B cell (primary cell): Measurements from ENCODE around the gene FBH1. TPM values are rescaled to one million over a fixed set of nuclear protein-coding genes. Genes with fewer than 3 reads are reported as not detected.

ENCODE experiments used
- ATAC-seq: fragments of 200-7000 bp; cut with Tn5 transposase; one replicate; pipeline ENCODE4 v1.10.0; 2021; ENCODE audit warnings: low read depth, mild to moderate bottlenecking, moderate number of reproducible peaks, moderate library complexity
- CTCF ChIA-PET: fragments of 350-600 bp; sonication (Branson Sonifier 250); formaldehyde crosslinking; loops from one replicate; lab custom pipeline; 2021; ENCODE audit warnings: antibody characterized with exemption, inconsistent platforms; lab: Charles Lee
- POLR2A ChIA-PET: fragments of 350-600 bp; sonication (Branson Sonifier 250); formaldehyde crosslinking; loops from one replicate; lab custom pipeline; 2021; ENCODE audit warnings: antibody characterized with exemption; lab: Charles Lee
- DNase-seq: peaks from one replicate; pipeline ENCODE4 v3.0.0; 2013
- H2AFZ ChIP-seq: 2 replicates; pipeline ENCODE4 v1.6.1; 2012; ENCODE audit warnings: mild to moderate bottlenecking, low read depth, low read length; ENCODE audit not compliant: insufficient read depth, poor library complexity, severe bottlenecking
- H3K27ac ChIP-seq, 2 donors: 1 replicate in 1 of 2; 2 replicates in 1 of 2; pipeline ENCODE4 v1.5.1; 2012 to 2013; ENCODE audit warnings: low read length in 2 of 2, mild to moderate bottlenecking in 2 of 2, moderate library complexity in 1 of 2
- H3K27me3 ChIP-seq, 4 experiments: fragments of 200-600 bp in 1 of 4; sonication (generic) in 1 of 4; replicated peaks in 1 of 4; 1 replicate in 2 of 4; 2 replicates in 2 of 4; pipeline versions ENCODE4 v1.6.1 to v1.7.0; 2013 to 2016; ENCODE audit warnings: low read length in 3 of 4, mild to moderate bottlenecking in 2 of 4, mixed read lengths in 1 of 4, moderate library complexity in 1 of 4; ENCODE audit not compliant: insufficient read depth in 4 of 4, control insufficient read depth in 3 of 4; ENCODE audit errors: control extremely low read depth in 1 of 4
- H3K36me3 ChIP-seq, 2 experiments: replicated peaks in 1 of 2; 1 replicate in 1 of 2; 2 replicates in 1 of 2; pipeline versions ENCODE4 v1.6.1 to v1.7.1; 2013; ENCODE audit warnings: low read length in 1 of 2; ENCODE audit not compliant: insufficient read depth in 2 of 2, control insufficient read depth in 1 of 2; ENCODE audit errors: control extremely low read depth in 1 of 2, extremely low read depth in 1 of 2
- H3K4me1 ChIP-seq, 2 donors: fragments of 200-600 bp in 1 of 2; sonication (generic) in 1 of 2; 1 replicate in 1 of 2; 2 replicates in 1 of 2; pipeline versions ENCODE4 v1.5.1 to v1.6.1; 2013 to 2017; ENCODE audit warnings: low read length in 2 of 2; ENCODE audit not compliant: control insufficient read depth in 2 of 2, insufficient read depth in 2 of 2
- H3K4me2 ChIP-seq: replicated peaks from 2 replicates; pipeline ENCODE3; 2012; ENCODE audit warnings: mild to moderate bottlenecking, low read depth, low read length; ENCODE audit not compliant: poor library complexity, severe bottlenecking
- H3K4me3 ChIP-seq, 5 experiments: fragments of 200-600 bp in 1 of 5; sonication (generic) in 1 of 5; 1 replicate in 3 of 5; 2 replicates in 2 of 5; pipeline versions ENCODE4 v1.5.1 to v1.7.0; 2011 to 2016; ENCODE audit warnings: low read length in 4 of 5, mild to moderate bottlenecking in 4 of 5, low read depth in 2 of 5, control low read depth in 1 of 5, moderate library complexity in 1 of 5; ENCODE audit not compliant: insufficient read depth in 1 of 5; ENCODE audit errors: control extremely low read depth in 1 of 5, extremely low read depth in 1 of 5
- H3K79me2 ChIP-seq: fragments of 200-600 bp; sonication (generic); one replicate; pipeline ENCODE4 v1.6.0; 2016; ENCODE audit warnings: low read length; ENCODE audit not compliant: control insufficient read depth, insufficient read depth
- H3K9ac ChIP-seq: fragments of 200-600 bp; sonication (generic); 2 replicates; pipeline ENCODE4 v1.6.1; 2017; ENCODE audit warnings: mild to moderate bottlenecking, low read length, moderate library complexity
- H3K9me3 ChIP-seq, 3 donors: one replicate each; pipeline versions ENCODE4 v1.6.1 to v1.7.1; 2013; ENCODE audit warnings: low read length in 2 of 3; ENCODE audit not compliant: control insufficient read depth in 2 of 3, insufficient read depth in 1 of 3; ENCODE audit errors: control extremely low read depth in 1 of 3
- H4K20me1 ChIP-seq: 2 replicates; pipeline ENCODE4 v1.6.0; 2012; ENCODE audit warnings: mild to moderate bottlenecking, low read length; ENCODE audit not compliant: insufficient read depth, control insufficient read depth, poor library complexity, severe bottlenecking
- H3K27ac Mint-ChIP-seq: one replicate; pipeline ENCODE4 v1.8.0; 2021; ENCODE audit warnings: mixed read lengths
- H3K27me3 Mint-ChIP-seq: one replicate; pipeline ENCODE4 v1.8.0; 2021; ENCODE audit warnings: mixed read lengths
- H3K4me1 Mint-ChIP-seq: one replicate; pipeline ENCODE4 v1.8.0; 2021; ENCODE audit warnings: mixed read lengths
- H3K4me3 Mint-ChIP-seq: one replicate; pipeline ENCODE4 v1.8.0; 2021; ENCODE audit warnings: mixed read lengths
- H3K9me3 Mint-ChIP-seq: one replicate; pipeline ENCODE4 v1.8.0; 2022; ENCODE audit warnings: mixed read lengths; ENCODE audit not compliant: insufficient read depth
- EZH2 ChIP-seq: IDR thresholded peaks from 2 replicates; pipeline ENCODE4 v1.6.1; 2012; ENCODE audit warnings: borderline replicate concordance, low read depth, mild to moderate bottlenecking, moderate library complexity, low read length; ENCODE audit not compliant: insufficient read depth, poor library complexity, severe bottlenecking
- WGBS: methylation state at CpG from one replicate; pipeline ENCODE4 v1.1.5; 2013; ENCODE audit warnings: missing lambda C conversion rate; ENCODE audit not compliant: insufficient coverage; 5-methylcytosine and 5-hydroxymethylcytosine counted together
- intact Hi-C: fragments of 100-400 bp; cut with micrococcal nuclease; formaldehyde crosslinking; loops from one replicate; pipeline ENCODE4 v1.10.0; 2022
- polyA plus RNA-seq: library from polyadenylated mRNA; depleted of rRNA; stranded (reverse); fragments of >200 nt; gene quantifications from 2 replicates; pipeline ENCODE4 v1.2.3, GENCODE V29; 2012
- total RNA-seq, 2 donors: library from RNA; stranded (reverse); fragments of 120-200 nt in 1 of 2; gene quantifications; 1 replicate in 1 of 2; 2 replicates in 1 of 2; pipeline versions ENCODE4 v1.2.3 to v1.2.4, GENCODE V29; 2013 to 2022
- TF ChIP-seq, protein P1 (sequence below): fragments of 200-600 bp; IDR thresholded peaks from one replicate; pipeline ENCODE4 v1.8.0; 2022; ENCODE audit warnings: antibody characterized with exemption, mild to moderate bottlenecking

Gene FBH1
- total and polyA plus RNA-seq, 2 donors (not counting 1 experiment from before 2014, with no cell fraction given): 86.4 to 129 TPM

- intact Hi-C loops: loop anchor here (1.0 to 5.0 kb wide), 8 partner anchors 12 to 508 kb away; partner anchors contain the start of genes ANKRD16, GDI2, RBM17 and TASOR2
- no peaks in the 10 kb centered on the region for H3K9me3 Mint-ChIP-seq
- peak overlapping the region; percentile 94 for H3K4me3 Mint-ChIP-seq
- peaks cover 70% of the 10 kb centered on the region for H3K4me1 Mint-ChIP-seq
- no peaks in the 10 kb centered on the region for H3K27me3 Mint-ChIP-seq
- H4K20me1 ChIP-seq: no peaks in the 10 kb centered on the region
- H3K79me2 ChIP-seq: peaks cover 12% of the 10 kb centered on the region
- no peaks in the 10 kb centered on the region for H3K9me3 ChIP-seq
- no peaks in the 10 kb centered on the region for H3K27me3 ChIP-seq
- ChIA-PET POLR2A (interaction anchor here (0.7 to 3.5 kb wide), 14 partner anchors 10 to 214 kb away, joined by 3 to 35 read pairs (median 6); partner anchors contain the start of genes ANKRD16, FBH1 and GDI2), CTCF (interaction anchor here (0.6 to 5.2 kb wide), 13 partner anchors 10 to 1941 kb away, joined by 3 to 29 read pairs (median 8); partner anchors contain the start of gene GDI2)
- TF ChIP-seq, protein P1, sequence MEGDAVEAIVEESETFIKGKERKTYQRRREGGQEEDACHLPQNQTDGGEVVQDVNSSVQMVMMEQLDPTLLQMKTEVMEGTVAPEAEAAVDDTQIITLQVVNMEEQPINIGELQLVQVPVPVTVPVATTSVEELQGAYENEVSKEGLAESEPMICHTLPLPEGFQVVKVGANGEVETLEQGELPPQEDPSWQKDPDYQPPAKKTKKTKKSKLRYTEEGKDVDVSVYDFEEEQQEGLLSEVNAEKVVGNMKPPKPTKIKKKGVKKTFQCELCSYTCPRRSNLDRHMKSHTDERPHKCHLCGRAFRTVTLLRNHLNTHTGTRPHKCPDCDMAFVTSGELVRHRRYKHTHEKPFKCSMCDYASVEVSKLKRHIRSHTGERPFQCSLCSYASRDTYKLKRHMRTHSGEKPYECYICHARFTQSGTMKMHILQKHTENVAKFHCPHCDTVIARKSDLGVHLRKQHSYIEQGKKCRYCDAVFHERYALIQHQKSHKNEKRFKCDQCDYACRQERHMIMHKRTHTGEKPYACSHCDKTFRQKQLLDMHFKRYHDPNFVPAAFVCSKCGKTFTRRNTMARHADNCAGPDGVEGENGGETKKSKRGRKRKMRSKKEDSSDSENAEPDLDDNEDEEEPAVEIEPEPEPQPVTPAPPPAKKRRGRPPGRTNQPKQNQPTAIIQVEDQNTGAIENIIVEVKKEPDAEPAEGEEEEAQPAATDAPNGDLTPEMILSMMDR: no peak
- no peak for TF ChIP-seq EZH2
- H3K27ac ChIP-seq: peak overlapping the region; percentile 99 to 100
- 3% methylated on average over 38 of the region's 40 CpGs for WGBS
- peaks cover 68 to 77% of the 10 kb centered on the region in 2 donors for H3K4me1 ChIP-seq
- no peaks in the 10 kb centered on the region for H3K36me3 ChIP-seq
- H3K9ac ChIP-seq: peak overlapping the region; percentile 63
- H3K4me2 ChIP-seq: peak overlapping the region; percentile 82
- H2AFZ ChIP-seq: peak overlapping the region; percentile 48
- ATAC-seq: peak; percentile 82
- peak overlapping the region; percentile 100 for H3K27ac Mint-ChIP-seq
- peak; percentile 92 for DNase-seq
- peak overlapping the region in 4 of 5 experiments; percentile 55 to 63 (median 58) for H3K4me3 ChIP-seq
These were observed 49.4 kb upstream of the FBH1 start for GRCh38 chr10:5840314-5841307.
